Amniotic epithelial cell (primary cell): ENCODE measurements around the gene GP1BB.
"Not testable (repeated sequence)": the region's sequence is repeated elsewhere in the genome, so short reads cannot be mapped to it uniquely, and the experiment has no call there.

Source experiments
- DNase-seq: peaks from one replicate; pipeline ENCODE4 v3.0.0-alpha.2; 2010; ENCODE audit warnings: low read depth

GP1BB gene

GRCh38 chr22:19723232-19723982 is at the start of gene GP1BB:
TSS of gene GP1BB (plus strand) at chr22:19723539. CDS start at chr22:19723570, 31 bp downstream.
- DNase-seq: peak; percentile 57

- no peak for DNase-seq
Measured at GRCh38 chr22:19673660-19674059, 49.7 kb upstream of the GP1BB start.

GRCh38 chr22:19674129-19674928 is 49.0 kb upstream of the GP1BB start:
- no peak for DNase-seq

- no peak for DNase-seq
Measured at GRCh38 chr22:19674929-19675253, 48.4 kb upstream of the GP1BB start.

GRCh38 chr22:19675428-19675827 is 47.9 kb upstream of the GP1BB start:
- DNase-seq: no peak

GRCh38 chr22:19676437-19676836 is 46.9 kb upstream of the GP1BB start:
- DNase-seq: not testable (repeated sequence)

GRCh38 chr22:19678949-19679521 is 44.3 kb upstream of the GP1BB start:
- DNase-seq: no peak

- DNase-seq: no peak
Measured at GRCh38 chr22:19679522-19680101, 43.7 kb upstream of the GP1BB start.

- DNase-seq: no peak
Measured at GRCh38 chr22:19680287-19680881, 43.0 kb upstream of the GP1BB start.

- DNase-seq: no peak
Measured at GRCh38 chr22:19680911-19681862, 42.2 kb upstream of the GP1BB start.

GRCh38 chr22:19681863-19682245 is 41.5 kb upstream of the GP1BB start:
- no peak for DNase-seq

- no peak for DNase-seq
Measured at GRCh38 chr22:19686946-19687345, 36.4 kb upstream of the GP1BB start.

GRCh38 chr22:19687561-19688300 is 35.6 kb upstream of the GP1BB start:
- no peak for DNase-seq

- DNase-seq: no peak
Measured at GRCh38 chr22:19688301-19689290, 34.7 kb upstream of the GP1BB start.

GRCh38 chr22:19689408-19689807 is 33.9 kb upstream of the GP1BB start:
- DNase-seq: no peak

GRCh38 chr22:19691007-19691720 is 32.2 kb upstream of the GP1BB start:
- DNase-seq: no peak

- DNase-seq: peak; percentile 31
Measured at GRCh38 chr22:19691721-19692341, 31.5 kb upstream of the GP1BB start.

- DNase-seq: no peak
Measured at GRCh38 chr22:19693581-19693980, 29.8 kb upstream of the GP1BB start.
